GM21367 (cell line): ENCODE measurements around the gene HAGH.
"Not testable (repeated sequence)": the region's sequence is repeated elsewhere in the genome, so short reads cannot be mapped to it uniquely, and the experiment has no call there.

Source experiments
- ATAC-seq: cut with Tn5 transposase; IDR thresholded peaks from one replicate; pipeline ENCODE4 v1.9.1; 2021; ENCODE audit not compliant: unreplicated experiment

HAGH gene

DNA sequence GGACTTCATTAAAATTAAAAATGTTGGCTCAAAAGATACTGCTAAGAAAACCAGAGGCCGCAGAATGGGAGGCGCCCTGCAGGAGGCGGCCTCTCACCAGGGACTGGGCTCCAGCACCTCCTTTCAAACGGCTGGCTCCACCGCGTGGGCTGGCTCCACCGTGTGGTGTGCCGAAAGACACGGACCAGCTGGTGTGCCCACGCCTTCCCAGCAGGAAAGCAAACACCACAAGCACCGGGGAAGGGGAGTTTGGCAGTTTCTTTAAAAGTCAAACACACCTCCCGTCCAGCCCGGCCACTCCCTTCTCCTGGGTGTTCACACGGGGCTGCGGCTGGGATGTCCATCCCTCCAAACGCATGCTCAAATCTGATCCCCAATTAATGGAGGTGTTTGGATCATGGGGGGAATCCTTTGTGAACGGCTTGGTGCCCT, 13.9 kb downstream of the HAGH start:
- ATAC-seq = no peak

DNA sequence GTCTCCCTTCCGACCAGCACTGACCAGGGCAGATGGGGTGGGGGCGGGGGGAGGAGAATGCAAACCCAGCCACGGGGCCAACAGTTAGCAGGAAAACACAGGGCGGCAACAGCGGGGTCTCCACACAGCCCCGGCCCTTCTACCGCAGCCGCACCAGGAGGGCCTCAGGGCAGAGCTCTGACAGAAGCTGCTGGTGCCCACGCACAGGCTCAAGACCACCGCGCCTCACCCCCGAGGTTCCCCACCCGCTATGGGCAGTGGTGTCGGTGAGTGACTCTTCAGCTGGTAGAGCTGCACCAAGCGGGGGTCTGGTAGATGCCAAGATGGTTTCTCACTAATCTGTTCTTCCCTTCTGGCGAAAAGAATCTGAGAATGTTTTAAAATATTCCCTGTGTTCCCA, 16.1 kb downstream of the HAGH start:
- no peak for ATAC-seq

DNA sequence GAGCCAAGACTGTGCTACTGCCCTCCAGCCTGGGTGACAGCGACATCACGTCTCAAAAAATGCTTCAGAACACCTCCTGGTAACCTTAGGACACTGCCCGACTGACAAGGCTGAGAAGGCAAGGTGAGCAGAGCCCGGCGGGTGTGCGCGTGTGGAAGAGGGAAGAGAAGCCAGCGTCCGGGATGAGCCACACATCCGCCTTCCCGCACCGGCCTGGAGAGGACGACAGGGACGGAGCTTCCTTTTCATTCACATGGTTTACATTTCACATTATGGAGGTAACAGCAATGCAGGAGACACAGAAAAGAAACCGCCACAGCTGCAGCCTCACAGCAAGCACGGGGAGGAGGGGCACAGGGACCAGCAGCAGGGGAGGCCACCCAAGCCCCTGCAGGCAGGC, 16.5 kb downstream of the HAGH start:
- no peak for ATAC-seq

DNA sequence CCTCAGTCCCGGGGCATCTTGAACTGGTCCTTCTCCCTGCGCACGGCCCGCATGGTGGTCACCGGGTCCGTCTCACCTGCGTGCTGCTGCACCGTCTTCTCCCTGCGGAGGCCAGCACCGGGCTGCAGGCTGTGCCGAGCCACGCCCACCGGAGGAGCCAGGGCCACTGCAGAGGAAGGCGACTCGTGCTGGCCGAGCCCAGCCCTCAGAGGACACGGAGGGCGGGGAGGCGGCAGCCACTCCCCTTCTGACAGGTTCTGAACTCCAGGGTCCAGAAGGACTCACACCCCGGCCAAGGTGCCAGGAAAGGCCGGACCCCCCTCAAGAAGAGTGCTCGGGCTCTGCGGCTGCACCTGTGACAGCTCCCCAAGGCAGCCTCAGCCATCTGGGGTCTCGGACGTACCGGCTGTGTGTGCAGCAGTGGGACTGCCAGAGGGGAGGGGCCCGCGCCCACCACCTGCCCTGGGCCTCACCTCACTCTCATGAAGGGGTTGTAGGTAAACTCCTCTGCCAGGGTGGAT, 17.3 kb downstream of the HAGH start:
- ATAC-seq = no peak

DNA sequence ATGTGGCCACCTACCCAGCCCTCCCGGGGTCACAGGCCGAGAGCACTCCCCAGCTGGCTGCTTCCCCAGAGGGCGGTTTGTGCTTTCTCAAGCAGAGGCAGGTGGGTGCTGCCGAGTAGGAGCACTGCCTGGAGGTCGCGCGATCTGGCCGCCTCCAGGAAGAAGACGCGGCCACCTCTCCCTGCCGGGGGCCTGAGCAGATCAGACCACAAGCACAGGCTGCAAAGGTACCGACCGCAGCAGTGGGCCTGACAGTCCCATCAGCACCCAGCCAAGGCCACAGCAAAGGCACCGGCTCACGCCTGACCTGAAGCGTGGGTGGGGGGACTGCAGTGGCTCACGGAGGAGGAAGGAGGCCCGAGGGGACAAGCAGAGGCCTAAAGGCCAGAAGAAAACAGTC, 17.9 kb downstream of the HAGH start:
- ATAC-seq = no peak

DNA sequence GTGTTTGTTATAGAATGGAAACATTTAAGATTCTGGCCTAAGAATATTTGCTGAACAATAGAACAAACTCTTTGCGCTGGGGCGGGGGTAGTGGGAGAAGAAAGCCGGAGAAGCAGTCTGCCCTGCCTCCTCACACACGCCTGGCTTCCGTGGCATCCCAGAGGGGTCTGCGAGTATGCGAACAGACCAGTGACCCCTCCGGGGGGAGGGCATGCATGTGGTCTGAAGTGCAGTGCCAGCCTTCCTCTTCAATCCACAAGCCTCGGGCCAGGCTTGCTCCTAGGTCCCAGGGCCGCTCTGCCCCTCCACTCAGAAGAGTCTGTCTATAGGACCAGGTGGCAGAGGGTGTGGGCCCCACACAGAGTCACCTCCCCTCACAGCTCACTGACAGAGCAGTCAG, 19.0 kb downstream of the HAGH start:
- ATAC-seq = no peak

DNA sequence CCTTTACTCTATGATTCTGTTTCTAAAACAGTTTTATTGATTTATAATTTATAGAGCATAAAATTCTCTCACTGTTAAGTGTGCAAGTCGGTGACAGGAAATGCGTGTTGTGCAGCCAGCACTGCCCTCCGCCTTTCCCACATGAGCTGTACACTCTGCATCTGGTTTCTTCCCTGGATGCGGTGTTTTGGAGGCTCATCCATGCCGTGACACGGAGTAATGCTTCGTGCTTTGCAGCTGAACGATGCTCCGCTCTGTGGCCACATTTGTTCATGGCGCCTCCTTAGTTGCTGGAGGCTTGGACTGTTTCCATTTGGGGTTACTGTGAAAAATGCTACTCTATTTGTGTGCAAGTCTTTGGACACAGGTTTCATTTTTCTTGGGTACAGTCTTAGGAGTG, 25.9 kb downstream of the HAGH start:
- ATAC-seq = no peak

DNA sequence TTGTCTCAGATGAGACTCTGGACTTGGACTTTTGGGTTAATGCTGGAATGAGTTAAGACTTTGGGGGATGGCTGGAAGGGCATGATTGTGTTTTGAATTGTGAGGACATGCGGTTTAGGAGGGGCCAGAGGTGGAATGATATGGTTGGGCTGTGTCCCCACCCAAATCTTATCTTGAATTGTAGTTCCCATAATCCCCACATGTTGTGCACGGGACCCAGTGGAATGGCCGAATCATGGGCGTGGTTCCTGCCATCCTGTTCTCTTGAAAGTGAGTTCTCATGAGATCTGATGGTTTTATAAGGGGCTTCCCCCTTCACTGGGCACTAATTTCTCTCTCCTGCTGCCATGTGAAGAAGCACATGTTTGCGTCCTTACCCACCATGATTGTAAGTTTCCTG, 27.4 kb downstream of the HAGH start:
- not testable (repeated sequence) for ATAC-seq

DNA sequence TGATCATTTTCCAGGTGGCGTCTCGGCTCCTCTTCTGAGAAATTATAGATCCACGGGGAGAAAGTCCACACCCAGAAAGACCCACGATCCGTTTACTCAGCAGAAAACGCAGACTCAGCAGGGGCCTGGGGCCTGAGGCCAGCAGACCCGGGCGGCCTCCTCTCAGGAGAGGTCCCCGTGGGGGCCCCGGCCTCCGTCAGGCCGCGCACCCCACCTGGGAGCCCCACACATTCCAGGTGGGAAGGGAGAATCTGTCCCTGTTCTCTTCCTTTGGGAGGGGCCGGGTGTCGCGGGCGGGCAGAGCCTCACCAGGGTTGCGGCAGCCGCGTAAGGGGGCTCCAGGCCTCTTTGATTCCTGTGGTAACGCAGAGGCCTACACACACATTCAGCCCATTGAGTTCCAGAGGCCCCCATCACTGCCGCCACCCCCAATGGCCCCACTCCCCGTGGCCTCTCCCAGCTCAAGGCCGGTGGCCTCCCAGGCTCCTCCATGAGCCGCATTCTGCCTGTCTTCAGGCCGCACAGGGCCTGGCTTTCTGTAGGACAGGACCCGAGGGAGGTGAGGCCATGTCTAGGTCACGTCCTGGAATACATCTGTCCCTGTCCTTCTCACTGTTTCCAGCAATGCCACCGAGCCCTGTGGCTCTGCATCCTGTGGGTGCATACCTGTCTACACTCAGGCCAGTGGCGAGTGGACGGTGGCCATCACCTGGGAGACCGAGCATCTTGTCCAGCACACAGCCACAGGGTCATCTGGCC, 31.5 kb downstream of the HAGH start:
- ATAC-seq = no peak

DNA sequence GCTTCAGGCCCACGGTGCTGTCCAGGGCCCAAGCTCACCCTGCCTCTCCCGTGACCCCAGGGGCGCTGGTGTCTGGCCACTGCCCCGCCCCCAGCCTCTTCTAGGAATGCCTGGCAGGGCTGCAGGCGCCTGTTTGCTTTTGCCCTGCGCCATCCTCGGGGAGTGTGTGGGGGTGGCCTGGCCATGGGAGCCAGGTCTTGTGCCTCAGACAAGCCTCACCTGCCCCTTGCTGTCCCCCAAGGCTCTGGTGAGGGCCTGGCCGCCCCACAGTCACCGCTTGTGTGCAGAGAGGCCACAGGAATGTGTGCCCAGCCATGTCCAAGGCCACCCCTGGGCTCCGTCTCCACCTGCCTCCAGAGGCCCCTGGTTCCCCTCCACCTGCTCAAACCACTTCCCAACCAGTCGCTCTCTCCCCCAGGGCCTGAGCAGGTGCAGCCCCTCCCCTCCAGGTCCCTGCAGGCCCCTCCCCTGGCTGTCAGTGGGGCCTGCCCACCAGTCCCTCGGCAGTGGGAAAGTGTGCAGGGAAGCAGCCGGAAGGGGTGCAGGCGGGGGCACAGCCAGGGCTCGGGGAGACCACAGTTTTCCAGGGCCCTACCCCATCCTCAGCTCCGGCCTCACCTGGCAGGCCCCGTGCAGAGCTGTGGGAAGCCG, 32.3 kb downstream of the HAGH start:
- no peak for ATAC-seq

DNA sequence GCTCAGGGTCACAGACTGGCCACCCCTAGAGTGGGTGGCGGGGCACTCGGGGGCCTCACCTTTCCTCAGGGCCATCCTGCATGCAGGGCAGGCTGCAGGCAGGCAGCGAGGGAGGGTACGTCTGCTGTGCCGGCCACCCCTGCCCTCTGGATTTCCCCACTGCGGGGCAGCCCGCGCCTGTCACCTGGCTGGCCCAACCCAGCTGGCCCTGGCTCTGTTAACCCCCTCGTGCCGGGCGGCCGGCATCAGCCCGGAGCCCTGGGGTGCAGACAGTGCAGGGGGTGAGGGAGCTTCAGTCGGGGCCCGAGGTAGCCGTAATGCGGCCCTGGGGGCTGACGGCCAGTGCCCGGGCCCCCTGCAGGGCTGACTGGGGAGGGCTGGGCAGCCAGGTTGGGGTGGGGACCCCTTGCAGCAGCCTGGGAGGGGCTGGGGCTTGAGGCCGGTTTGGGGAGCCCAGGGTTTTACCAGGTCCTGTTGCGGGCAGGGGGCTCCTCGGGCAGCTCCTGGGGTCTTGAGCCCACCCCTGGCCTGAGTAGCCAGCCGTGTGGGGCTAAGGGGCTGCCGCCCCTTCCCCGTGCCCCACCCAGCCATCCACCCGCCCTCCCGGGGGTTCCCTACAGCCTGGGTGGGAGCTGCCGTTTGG, 32.9 kb downstream of the HAGH start, which contains the start of gene IGFALS:
TSS of gene IGFALS (minus strand) at position 128 of the 643 bp plus-strand sequence. CDS start at position 75, 53 bp downstream.
- no peak for ATAC-seq

DNA sequence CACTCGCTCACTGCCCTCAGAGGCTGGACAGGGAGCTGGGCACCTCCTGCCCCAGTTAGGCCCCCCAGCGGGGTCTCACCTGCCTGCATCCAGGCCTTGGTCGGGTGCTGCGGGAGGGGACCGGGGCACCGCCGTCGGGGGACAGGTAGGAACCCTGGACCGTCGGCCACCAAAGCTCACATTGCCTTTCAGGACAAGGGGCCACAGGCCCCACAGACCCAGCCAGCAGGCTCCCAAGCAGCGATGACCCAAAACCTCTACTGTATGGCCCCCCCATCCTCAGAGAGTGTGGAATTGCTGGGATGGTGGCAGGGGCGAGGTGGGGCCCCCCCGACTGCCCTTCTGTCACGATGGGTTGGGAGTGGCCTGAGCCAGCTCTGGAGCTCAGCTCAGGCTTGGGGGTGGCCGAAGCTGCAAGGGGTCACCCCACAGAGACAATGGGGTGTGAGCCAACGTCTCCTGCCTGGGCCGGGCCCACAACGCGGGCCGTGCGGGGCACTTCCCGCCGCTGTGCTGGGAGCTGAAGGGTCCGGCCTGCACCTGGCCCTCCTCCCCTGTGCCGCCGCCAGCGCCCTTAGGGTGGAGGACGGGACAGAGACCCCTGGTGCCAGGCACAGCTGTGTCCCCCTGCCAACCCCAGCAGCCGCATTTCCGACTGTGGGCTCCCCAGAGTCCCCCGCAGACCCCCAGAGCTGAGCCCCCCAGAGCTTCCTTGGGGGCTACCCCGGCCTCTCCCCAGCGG, 33.6 kb downstream of the HAGH start:
- ATAC-seq = no peak

DNA sequence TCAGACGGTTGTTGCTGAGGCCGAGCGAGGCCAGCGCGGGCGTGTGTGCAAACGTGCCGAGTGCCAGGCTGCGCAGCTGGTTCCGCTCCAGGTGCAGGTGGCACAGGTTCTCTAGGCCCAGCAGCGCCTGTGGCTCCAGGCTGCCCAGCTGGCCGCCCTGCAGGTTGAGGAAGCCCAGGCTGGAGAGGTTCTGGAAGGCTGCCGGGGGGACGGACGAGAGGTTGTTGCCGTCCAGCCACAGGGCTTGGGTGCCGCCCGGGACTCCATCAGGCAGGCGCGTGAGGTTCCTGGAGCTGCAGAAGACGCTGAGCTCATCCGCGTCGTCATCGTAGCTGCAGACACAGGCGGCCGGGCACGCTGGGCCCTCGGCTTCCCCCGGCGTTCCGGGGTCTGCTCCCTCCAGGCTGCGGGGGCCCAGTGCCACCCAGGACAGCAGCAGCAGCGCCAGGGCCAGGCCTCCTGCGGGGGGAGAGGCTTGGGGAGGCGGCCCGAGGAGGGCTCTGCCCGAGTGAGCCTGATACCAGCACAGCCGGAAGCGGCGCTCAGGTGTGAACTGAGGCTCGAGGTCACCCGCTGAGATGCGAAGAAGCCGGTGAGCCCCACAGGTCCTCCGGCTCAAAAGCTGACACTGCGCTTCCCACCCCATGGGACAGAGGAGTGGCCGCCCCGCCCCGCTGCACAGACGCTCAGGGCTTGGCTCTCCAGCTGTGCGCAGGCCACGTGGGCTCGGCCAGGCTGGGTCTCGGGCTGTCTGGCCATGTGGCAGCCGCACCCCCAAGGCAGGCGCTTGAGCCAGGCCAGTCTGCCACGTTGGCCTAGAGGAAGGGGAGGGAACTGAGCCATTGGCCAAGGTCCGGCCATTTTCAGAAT, 34.4 kb downstream of the HAGH start:
- no peak for ATAC-seq

DNA sequence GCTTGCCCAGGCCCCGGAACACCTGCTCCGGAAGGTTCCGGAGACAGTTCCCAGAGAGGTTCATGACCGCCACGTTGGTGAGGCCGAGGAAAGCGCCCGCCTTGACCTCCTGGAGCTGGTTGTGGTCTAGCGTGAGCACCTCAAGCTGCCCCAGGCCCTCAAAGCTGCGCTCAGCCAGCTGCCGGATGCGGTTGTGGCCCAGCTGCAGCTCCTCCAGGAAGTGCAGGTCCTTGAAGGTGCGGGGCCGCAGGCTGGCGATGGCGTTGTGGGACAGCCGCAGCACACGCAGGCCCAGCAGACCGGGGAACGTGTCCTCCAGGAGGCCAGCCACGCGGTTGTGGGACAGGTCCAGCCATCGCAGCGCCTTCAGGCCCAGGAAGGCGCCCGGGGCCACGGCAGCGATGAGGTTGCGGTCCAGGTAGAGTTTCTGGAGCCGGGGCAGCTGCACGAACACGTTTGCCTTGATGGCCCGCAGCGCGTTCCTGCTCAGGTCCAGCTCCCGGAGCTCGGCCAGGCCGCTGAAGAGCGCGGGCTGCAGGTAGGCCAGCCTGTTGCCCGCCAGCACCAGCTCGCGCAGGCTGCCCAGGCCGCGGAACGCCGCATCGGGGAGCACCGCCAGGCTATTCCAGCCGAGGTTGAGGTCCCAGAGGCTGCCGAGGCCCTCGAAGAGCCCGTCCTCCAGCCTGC, 35.2 kb downstream of the HAGH start:
- ATAC-seq = no peak

DNA sequence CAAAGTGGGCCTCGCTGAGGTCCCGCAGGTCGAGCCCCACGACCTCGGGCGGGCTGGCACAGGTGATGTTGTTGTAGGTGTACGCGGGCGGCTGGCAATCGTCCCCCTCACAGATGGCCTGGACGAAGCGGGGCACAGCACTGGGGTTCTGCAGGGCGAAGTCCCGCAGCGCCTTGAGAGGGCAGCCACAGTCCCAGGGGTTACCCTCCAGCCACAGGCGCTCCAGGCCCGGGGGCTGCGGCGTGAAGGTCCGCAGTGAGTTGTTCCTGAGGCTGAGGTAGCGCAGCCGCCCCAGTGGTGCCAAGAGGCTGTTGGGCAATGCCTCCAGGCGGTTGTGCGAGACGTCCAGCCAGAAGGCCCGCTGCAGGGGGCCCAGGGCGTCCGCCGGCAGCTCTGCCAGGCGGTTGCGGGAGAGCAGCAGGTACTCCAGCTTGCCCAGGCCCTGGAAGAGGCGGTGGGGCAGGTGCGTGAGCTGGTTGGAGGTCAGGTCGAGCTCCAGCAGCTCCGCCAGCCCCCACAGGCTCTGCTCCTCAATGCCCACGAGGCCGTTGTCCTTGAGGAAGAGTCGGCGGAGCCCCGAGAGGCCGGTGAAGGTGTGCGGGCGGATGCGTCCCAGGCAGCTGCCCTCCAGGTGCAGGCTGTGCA, 35.9 kb downstream of the HAGH start:
- ATAC-seq = no peak

DNA sequence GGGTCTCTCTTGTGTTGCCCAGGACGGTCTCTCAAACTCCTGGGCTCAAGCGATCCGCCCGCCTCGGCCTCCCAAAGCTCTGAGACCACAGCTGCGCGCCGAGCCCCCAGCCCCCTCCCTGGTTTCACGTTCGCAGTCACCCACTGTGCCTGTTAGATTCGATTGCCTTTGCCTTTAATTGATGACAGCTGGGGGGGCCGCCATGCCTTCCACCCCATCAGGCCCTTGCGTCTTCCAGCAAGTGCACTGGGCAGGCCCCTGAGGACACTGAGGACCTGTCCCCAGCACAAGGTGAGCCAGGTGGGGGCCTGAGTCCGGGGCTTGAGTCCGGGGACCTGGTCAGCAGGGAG, 36.4 kb downstream of the HAGH start:
- no peak for ATAC-seq

DNA sequence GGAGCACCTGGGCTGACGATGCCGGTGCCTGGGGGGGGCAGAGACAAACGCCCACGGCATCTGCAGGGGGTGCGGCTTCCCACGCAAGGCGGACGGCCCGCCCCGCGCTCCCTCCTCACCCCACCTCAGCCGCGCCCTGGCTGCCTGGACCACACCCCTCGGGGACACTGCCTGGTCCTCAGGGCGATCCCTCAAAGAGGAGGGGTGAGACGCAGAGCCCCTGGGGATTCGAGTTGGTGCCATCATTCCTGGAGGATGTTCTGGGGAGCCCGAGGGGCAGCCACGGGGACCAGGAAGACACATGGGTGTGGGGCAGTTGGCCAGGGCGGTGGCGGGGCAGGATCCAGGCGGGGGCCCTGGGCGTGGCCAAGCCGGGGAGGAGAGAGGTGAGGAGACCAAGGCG, 37.0 kb downstream of the HAGH start:
- ATAC-seq = no peak

DNA sequence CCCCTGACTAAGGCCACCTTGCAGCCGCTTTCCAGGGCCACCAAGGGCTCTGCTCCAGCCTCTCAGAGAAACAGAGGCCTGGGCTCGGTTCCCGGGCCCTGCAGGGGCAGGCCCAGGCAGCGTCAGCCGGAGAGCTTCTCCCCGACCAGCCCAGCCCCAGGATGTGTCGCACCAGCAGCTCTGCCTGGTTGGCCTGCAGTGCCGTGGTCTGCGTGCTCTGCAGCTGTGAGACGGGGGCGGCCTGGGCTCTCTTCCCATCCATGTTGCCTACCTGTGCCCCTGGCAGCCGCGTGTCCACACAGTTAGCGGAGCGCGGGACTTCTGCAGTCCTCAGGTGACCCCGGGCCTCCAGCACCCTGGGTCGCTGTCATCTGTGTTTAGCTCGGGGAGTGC, 37.9 kb downstream of the HAGH start:
- ATAC-seq = no peak

DNA sequence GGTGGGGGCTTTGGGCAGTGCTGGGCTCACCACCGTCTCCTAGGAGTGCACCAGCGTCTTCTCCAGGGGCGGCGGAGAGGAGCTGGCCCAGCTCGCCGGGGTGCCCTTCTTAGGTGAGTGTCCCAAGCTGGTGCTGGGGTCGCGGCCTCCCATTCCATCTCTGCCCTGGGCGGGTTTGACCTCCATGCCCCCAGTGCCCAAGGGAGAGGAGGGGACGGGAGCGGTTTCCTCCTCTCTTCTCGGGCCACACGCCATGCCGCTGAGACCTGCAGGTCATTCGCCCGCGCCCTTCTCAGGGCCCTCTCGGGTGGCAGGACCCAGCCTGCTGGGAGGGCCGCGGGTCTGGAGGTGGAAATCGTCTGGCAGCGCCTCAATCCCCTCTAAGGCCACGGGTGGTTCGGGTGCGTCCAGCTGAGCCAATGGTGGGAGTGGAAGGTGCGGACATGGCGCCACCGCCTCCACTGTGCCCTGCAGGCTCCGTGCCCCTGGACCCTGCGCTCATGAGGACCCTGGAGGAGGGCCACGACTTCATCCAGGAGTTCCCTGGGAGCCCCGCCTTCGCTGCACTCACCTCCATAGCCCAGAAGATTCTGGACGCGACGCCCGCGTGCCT, 38.4 kb downstream of the HAGH start:
- no peak for ATAC-seq
